Measurements from ENCODE around the gene OR1F1. TPM values are rescaled to one million over a fixed set of nuclear protein-coding genes. Genes with fewer than 3 reads are reported as not detected.

OR1F1 gene
- polyA plus RNA-seq, 1 of the 3 experiments (the other 2 are of a cell fraction), result 0.71 TPM

GRCh38 chr16:3145151-3145550, 42.9 kb upstream of the OR1F1 start:
- H3K36me3 ChIP-seq (replicated peaks in 1 of 2; ENCODE audit: control insufficient read depth in 1 of 2, insufficient read depth in 2 of 2, low read length in 1 of 2), result peaks cover 0 to 22% of the 10 kb centered on the region in 2 experiments
- 90% methylated on average over 3 of the region's 10 CpGs for WGBS (ENCODE audit: low lambda C conversion rate)
- no peaks in the 10 kb centered on the region for H3K27me3 ChIP-seq (ENCODE audit: insufficient read depth)
- no peak overlapping the region for H3K27ac ChIP-seq (ENCODE audit: low read depth in 2 of 2, low read length in 1 of 2)
- H3K79me2 ChIP-seq (ENCODE audit: insufficient read depth), result no peaks in the 10 kb centered on the region
- no peaks in the 10 kb centered on the region for H4K20me1 ChIP-seq (ENCODE audit: insufficient read depth)
- H3K9me2 ChIP-seq, result no peaks in the 10 kb centered on the region
- no peak overlapping the region for H2AFZ ChIP-seq (ENCODE audit: low read depth)
- H3K9me3 ChIP-seq, result no peaks in the 10 kb centered on the region
- H3K4me1 ChIP-seq (ENCODE audit: control insufficient read depth in 1 of 2, insufficient read depth in 2 of 2, low read depth in 1 of 2, low read length in 1 of 2), result peaks cover 0 to 11% of the 10 kb centered on the region in 2 experiments; a peak in 1 of 4 replicates
- H3F3A ChIP-seq (replicated peaks; ENCODE audit: insufficient read depth), result peaks cover 13% of the 10 kb centered on the region
- ChIA-PET CTCF (interaction anchor here (1.5 to 3.3 kb wide), 2 partner anchors 15 to 21 kb away, joined by 3 to 10 read pairs; no protein-coding TSS in a partner anchor), POLR2A (no interaction called here)
- no peak overlapping the region for H3K4me3 ChIP-seq (ENCODE audit: low read depth in 2 of 2, low read length in 1 of 2)
- no peak for DNase-seq
- no peak overlapping the region for H3K4me2 ChIP-seq
- TF ChIP-seq SMC3 (IDR thresholded peaks at IDR 0.05; ENCODE audit: low read depth, low read length) (no peak), POLR2AphosphoS5 (IDR thresholded peaks at IDR 0.05; ENCODE audit: low read depth, low read length) (no peak), PBX3 (IDR thresholded peaks at IDR 0.05) (no peak), CHD2 (IDR thresholded peaks at IDR 0.05; ENCODE audit: low read length, partially characterized antibody) (no peak), ZBTB33 (IDR thresholded peaks at IDR 0.05; ENCODE audit: borderline replicate concordance, low read depth) (no peak)
- H3K9ac ChIP-seq, result no peak overlapping the region

GRCh38 chr16:3145660-3146059, 42.3 kb upstream of the OR1F1 start:
- Histone ChIP-seq H3K27me3 (ENCODE audit: insufficient read depth) (no peaks in the 10 kb centered on the region), H3K4me2 (no peak overlapping the region), H3K4me3 (ENCODE audit: low read depth in 2 of 2, low read length in 1 of 2) (no peak overlapping the region), H3K9ac (no peak overlapping the region), H3K9me2 (no peaks in the 10 kb centered on the region), H3K27ac (ENCODE audit: low read depth in 2 of 2, low read length in 1 of 2) (no peak overlapping the region), H3K4me1 (ENCODE audit: control insufficient read depth in 1 of 2, insufficient read depth in 2 of 2, low read depth in 1 of 2, low read length in 1 of 2) (peaks cover 0 to 11% of the 10 kb centered on the region in 2 experiments; a peak in 1 of 4 replicates), H3K79me2 (ENCODE audit: insufficient read depth) (no peaks in the 10 kb centered on the region), H4K20me1 (ENCODE audit: insufficient read depth) (peaks cover under 1% of the 10 kb centered on the region; the same call in 1 of the 2 replicates), H2AFZ (ENCODE audit: low read depth) (no peak overlapping the region), H3K9me3 (no peaks in the 10 kb centered on the region), H3F3A (replicated peaks; ENCODE audit: insufficient read depth) (peaks cover 15% of the 10 kb centered on the region), H3K36me3 (replicated peaks in 1 of 2; ENCODE audit: control insufficient read depth in 1 of 2, insufficient read depth in 2 of 2, low read length in 1 of 2) (peaks cover 0 to 19% of the 10 kb centered on the region in 2 experiments)
- no peak for DNase-seq
- no peak for TF ChIP-seq EZH2phosphoT487 (IDR thresholded peaks at IDR 0.05; ENCODE audit: borderline replicate concordance, low read depth)
- TF ChIP-seq GABPA (IDR thresholded peaks at IDR 0.05; ENCODE audit: low read depth), result no peak
- TF ChIP-seq CHD2 (IDR thresholded peaks at IDR 0.05; ENCODE audit: low read length, partially characterized antibody), result no peak
- no peak for TF ChIP-seq RAD21 (IDR thresholded peaks at IDR 0.05; ENCODE audit: low read length)
- no peak for TF ChIP-seq USF2 (IDR thresholded peaks at IDR 0.05; ENCODE audit: borderline replicate concordance, low read depth, low read length)
- no peak for TF ChIP-seq REST (IDR thresholded peaks at IDR 0.05; ENCODE audit: low read depth, low read length)
- WGBS (ENCODE audit: low lambda C conversion rate), result 87% methylated on average over 6 of the region's 12 CpGs
- CTCF ChIA-PET, result interaction anchor here (0.6 to 5.6 kb wide), 2 partner anchors 15 to 34 kb away, joined by 3 to 62 read pairs; no protein-coding TSS in a partner anchor
- POLR2A ChIA-PET, result no interaction called here
